ENCODE data around the gene SLC35A5. TPM values are rescaled to one million over a fixed set of nuclear protein-coding genes. Genes with fewer than 3 reads are reported as not detected.

SLC35A5 gene
- polyA plus RNA-seq, 4 donors, result 6.2 to 49.3 (median 14.1) TPM

- H3K27me3 ChIP-seq (ENCODE audit: control insufficient read depth in 3 of 3, insufficient read depth in 3 of 3, low read length in 3 of 3), result no peaks in the 10 kb centered on the region
- DNase-seq, result peak; percentile 19 to 46
- H3K36me3 ChIP-seq (ENCODE audit: control insufficient read depth in 3 of 3, insufficient read depth in 2 of 3, low read depth in 1 of 3, low read length in 3 of 3), result peaks cover 0 to 13% (median 9%) of the 10 kb centered on the region in 3 donors
- H3K4me1 ChIP-seq (ENCODE audit: control insufficient read depth in 3 of 3, insufficient read depth in 2 of 3, low read depth in 1 of 3, low read length in 2 of 3), result no peaks in the 10 kb centered on the region
- no peak for FAIRE-seq
- H3K9me3 ChIP-seq (ENCODE audit: control insufficient read depth in 2 of 2, insufficient read depth in 1 of 2, low read depth in 1 of 2, low read length in 1 of 2), result no peaks in the 10 kb centered on the region
- H3K4me3 ChIP-seq (ENCODE audit: low read depth in 1 of 3, low read length in 3 of 3), result no peak overlapping the region
- WGBS, 3 donors, result 70 to 87% (median 82%) methylated on average over 2 of the region's 2 CpGs
- no peak overlapping the region for H3K27ac ChIP-seq (ENCODE audit: low read depth in 1 of 3, low read length in 2 of 3)
These were observed 20.5 kb downstream of the SLC35A5 start for GRCh38 chr3:112582244-112582874.

DNA sequence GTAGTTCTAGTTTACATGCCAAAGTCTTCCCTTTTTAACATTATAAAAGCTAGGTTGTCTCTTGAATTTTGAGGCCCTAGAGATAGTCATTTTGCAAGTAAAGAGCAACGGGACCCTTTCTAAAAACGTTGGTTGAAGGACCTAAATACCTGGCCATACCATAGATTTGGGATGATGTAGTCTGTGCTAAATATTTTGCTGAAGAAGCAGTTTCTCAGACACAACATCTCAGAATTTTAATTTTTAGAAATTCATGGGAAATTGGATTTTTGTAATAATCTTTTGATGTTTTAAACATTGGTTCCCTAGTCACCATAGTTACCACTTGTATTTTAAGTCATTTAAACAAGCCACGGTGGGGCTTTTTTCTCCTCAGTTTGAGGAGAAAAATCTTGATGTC, 21.3 kb downstream of the SLC35A5 start:
- no peaks in the 10 kb centered on the region for H3K27me3 ChIP-seq (ENCODE audit: control insufficient read depth in 3 of 3, insufficient read depth in 3 of 3, low read length in 3 of 3)
- FAIRE-seq (no peak), DNase-seq (no peak)

DNA sequence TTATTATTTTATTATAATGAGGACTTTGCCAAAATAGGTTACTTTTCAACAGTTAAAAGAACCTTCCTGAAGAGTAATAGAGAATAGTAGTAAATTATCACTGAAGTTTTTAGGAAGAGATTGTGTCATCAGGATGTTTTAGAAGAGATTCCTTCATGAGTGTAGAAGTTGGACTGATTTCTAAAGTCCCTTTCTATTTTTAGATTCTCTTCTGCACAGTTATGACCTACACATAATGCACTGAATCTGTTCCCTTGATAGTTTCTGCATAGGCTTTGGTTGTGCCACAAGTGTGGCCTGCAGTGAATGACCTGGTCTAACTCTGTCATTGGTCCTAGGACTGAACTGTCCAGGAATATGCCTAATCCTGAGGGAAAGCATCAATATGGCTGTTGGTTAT, 23.9 kb downstream of the SLC35A5 start:
- H3K27me3 ChIP-seq (ENCODE audit: control insufficient read depth in 3 of 3, insufficient read depth in 3 of 3, low read length in 3 of 3), result no peaks in the 10 kb centered on the region
- H3K4me1 ChIP-seq (ENCODE audit: control insufficient read depth in 3 of 3, insufficient read depth in 2 of 3, low read depth in 1 of 3, low read length in 2 of 3), result no peaks in the 10 kb centered on the region
- DNase-seq (no peak), FAIRE-seq (no peak)
- H3K27ac ChIP-seq (ENCODE audit: low read depth in 1 of 3, low read length in 2 of 3), result no peak overlapping the region
- no peaks in the 10 kb centered on the region for H3K9me3 ChIP-seq (ENCODE audit: control insufficient read depth in 2 of 2, insufficient read depth in 1 of 2, low read depth in 1 of 2, low read length in 1 of 2)
- no peak overlapping the region for H3K4me3 ChIP-seq (ENCODE audit: low read depth in 1 of 3, low read length in 3 of 3)
- H3K36me3 ChIP-seq (ENCODE audit: control insufficient read depth in 3 of 3, insufficient read depth in 2 of 3, low read depth in 1 of 3, low read length in 3 of 3), result peaks cover 0 to 9% (median 5%) of the 10 kb centered on the region in 3 donors

More for the DNA sequence above, 21.3 kb downstream of the SLC35A5 start:
- H3K4me3 ChIP-seq (ENCODE audit: low read depth in 1 of 3, low read length in 3 of 3), result no peak overlapping the region
- WGBS, 3 donors, result 70 to 84% (median 77%) methylated on average over 3 of the region's 3 CpGs
- H3K9me3 ChIP-seq (ENCODE audit: control insufficient read depth in 2 of 2, insufficient read depth in 1 of 2, low read depth in 1 of 2, low read length in 1 of 2), result no peaks in the 10 kb centered on the region
- H3K4me1 ChIP-seq (ENCODE audit: control insufficient read depth in 3 of 3, insufficient read depth in 2 of 3, low read depth in 1 of 3, low read length in 2 of 3), result no peaks in the 10 kb centered on the region
- peaks cover 0 to 14% (median 9%) of the 10 kb centered on the region in 3 donors for H3K36me3 ChIP-seq (ENCODE audit: control insufficient read depth in 3 of 3, insufficient read depth in 2 of 3, low read depth in 1 of 3, low read length in 3 of 3)
- no peak overlapping the region for H3K27ac ChIP-seq (ENCODE audit: low read depth in 1 of 3, low read length in 2 of 3)

DNA sequence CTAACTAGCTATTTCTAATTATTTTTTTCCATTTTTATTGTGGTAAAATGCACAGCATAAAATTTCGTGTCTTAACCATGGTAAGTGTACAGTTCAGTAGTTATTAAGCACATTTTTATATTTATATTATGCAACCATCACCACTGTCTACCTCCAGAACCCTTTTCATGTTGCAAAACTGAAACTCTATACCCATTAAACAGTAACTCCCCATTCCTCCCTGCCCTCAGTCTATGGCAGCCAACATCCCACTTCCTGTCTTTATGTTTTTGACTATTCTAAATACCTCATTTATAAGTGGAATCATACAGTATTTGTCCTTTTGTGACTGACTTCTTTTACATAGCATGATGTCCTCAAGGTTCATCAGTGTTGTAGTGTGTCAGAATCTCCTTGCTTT, 25.5 kb downstream of the SLC35A5 start:
- DNase-seq, result no peak
- no peaks in the 10 kb centered on the region for H3K27me3 ChIP-seq (ENCODE audit: control insufficient read depth in 3 of 3, insufficient read depth in 3 of 3, low read length in 3 of 3)
- H3K27ac ChIP-seq (ENCODE audit: low read depth in 1 of 3, low read length in 2 of 3), result no peak overlapping the region
- no peaks in the 10 kb centered on the region for H3K9me3 ChIP-seq (ENCODE audit: control insufficient read depth in 2 of 2, insufficient read depth in 1 of 2, low read depth in 1 of 2, low read length in 1 of 2)
- 92 to 97% (median 96%) methylated on average over 1 of the region's 1 CpG for WGBS, 3 donors
- no peak for FAIRE-seq
- peaks cover 0 to 9% (median 5%) of the 10 kb centered on the region in 3 donors for H3K36me3 ChIP-seq (ENCODE audit: control insufficient read depth in 3 of 3, insufficient read depth in 2 of 3, low read depth in 1 of 3, low read length in 3 of 3)
- H3K4me1 ChIP-seq (ENCODE audit: control insufficient read depth in 3 of 3, insufficient read depth in 2 of 3, low read depth in 1 of 3, low read length in 2 of 3), result no peaks in the 10 kb centered on the region
- H3K4me3 ChIP-seq (ENCODE audit: low read depth in 1 of 3, low read length in 3 of 3), result no peak overlapping the region

GRCh38 chr3:112593258-112593657, 31.4 kb downstream of the SLC35A5 start:
- Histone ChIP-seq H3K27ac (ENCODE audit: low read depth in 1 of 3, low read length in 2 of 3) (no peak overlapping the region), H3K36me3 (ENCODE audit: control insufficient read depth in 3 of 3, insufficient read depth in 2 of 3, low read depth in 1 of 3, low read length in 3 of 3) (no peaks in the 10 kb centered on the region), H3K4me1 (ENCODE audit: control insufficient read depth in 3 of 3, insufficient read depth in 2 of 3, low read depth in 1 of 3, low read length in 2 of 3) (no peaks in the 10 kb centered on the region), H3K4me3 (ENCODE audit: low read depth in 1 of 3, low read length in 3 of 3) (no peak overlapping the region), H3K27me3 (ENCODE audit: control insufficient read depth in 3 of 3, insufficient read depth in 3 of 3, low read length in 3 of 3) (no peaks in the 10 kb centered on the region), H3K9me3 (ENCODE audit: control insufficient read depth in 2 of 2, insufficient read depth in 1 of 2, low read depth in 1 of 2, low read length in 1 of 2) (peaks cover 0 to 3% of the 10 kb centered on the region in 2 donors)
- no peak for FAIRE-seq
- no peak for DNase-seq

DNA sequence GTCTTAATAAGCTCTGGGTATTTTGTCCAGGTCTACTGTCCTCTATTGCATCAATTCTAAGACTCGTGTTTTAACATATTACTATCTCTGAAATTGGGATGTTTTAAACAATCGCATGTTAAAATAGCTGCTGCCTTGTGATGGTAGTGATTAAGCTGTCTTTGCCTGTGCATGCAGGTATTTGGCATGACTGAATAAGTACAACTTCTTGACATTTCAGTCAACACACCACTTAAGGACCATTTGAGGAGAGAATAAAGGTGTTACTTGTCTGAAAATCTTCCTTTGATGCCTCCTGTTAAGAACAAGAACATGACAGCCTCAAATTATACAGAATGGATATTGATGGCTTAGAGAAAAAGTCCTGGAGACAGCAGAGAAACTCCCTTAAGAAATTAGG, 33.0 kb downstream of the SLC35A5 start:
- H3K27me3 ChIP-seq (ENCODE audit: control insufficient read depth in 3 of 3, insufficient read depth in 3 of 3, low read length in 3 of 3), result no peaks in the 10 kb centered on the region
- no peak overlapping the region for H3K27ac ChIP-seq (ENCODE audit: low read depth in 1 of 3, low read length in 2 of 3)
- H3K9me3 ChIP-seq (ENCODE audit: control insufficient read depth in 2 of 2, insufficient read depth in 1 of 2, low read depth in 1 of 2, low read length in 1 of 2), result peaks cover 0 to 3% of the 10 kb centered on the region in 2 donors
- H3K4me1 ChIP-seq (ENCODE audit: control insufficient read depth in 3 of 3, insufficient read depth in 2 of 3, low read depth in 1 of 3, low read length in 2 of 3), result no peaks in the 10 kb centered on the region
- DNase-seq (no peak), FAIRE-seq (no peak)
- H3K36me3 ChIP-seq (ENCODE audit: control insufficient read depth in 3 of 3, insufficient read depth in 2 of 3, low read depth in 1 of 3, low read length in 3 of 3), result no peaks in the 10 kb centered on the region
- no peak overlapping the region for H3K4me3 ChIP-seq (ENCODE audit: low read depth in 1 of 3, low read length in 3 of 3)
- WGBS, 3 donors, result 93 to 99% (median 99%) methylated on average over 2 of the region's 2 CpGs

DNA sequence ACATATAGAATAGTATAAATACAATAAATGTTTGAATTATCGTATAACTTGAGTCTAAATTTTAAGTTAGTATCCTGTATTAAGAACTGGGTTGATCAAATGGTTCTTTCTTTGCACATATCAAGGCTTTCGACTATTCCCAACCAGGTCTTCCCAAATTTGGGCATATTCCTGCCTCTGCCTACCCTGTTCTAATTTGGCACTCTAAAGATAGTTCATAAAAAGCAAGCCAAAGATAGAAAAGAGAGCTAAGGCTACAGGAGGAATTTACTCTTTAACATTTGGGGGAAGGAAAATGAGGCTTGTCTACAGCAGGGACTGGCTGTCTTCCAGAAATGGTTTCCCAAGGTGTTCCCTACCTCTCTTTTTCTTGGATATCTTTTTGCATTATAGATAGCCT, 36.1 kb downstream of the SLC35A5 start:
- H3K27me3 ChIP-seq (ENCODE audit: control insufficient read depth in 3 of 3, insufficient read depth in 3 of 3, low read length in 3 of 3), result no peaks in the 10 kb centered on the region
- FAIRE-seq, result no peak
- no peaks in the 10 kb centered on the region for H3K4me1 ChIP-seq (ENCODE audit: control insufficient read depth in 3 of 3, insufficient read depth in 2 of 3, low read depth in 1 of 3, low read length in 2 of 3)
- peaks cover 0 to 3% of the 10 kb centered on the region in 2 donors for H3K9me3 ChIP-seq (ENCODE audit: control insufficient read depth in 2 of 2, insufficient read depth in 1 of 2, low read depth in 1 of 2, low read length in 1 of 2)
- WGBS, 3 donors, result 93 to 100% (median 95%) methylated on average over 2 of the region's 2 CpGs
- no peaks in the 10 kb centered on the region for H3K36me3 ChIP-seq (ENCODE audit: control insufficient read depth in 3 of 3, insufficient read depth in 2 of 3, low read depth in 1 of 3, low read length in 3 of 3)
- no peak overlapping the region for H3K27ac ChIP-seq (ENCODE audit: low read depth in 1 of 3, low read length in 2 of 3)
- no peak overlapping the region for H3K4me3 ChIP-seq (ENCODE audit: low read depth in 1 of 3, low read length in 3 of 3)
- DNase-seq, result no peak

- Histone ChIP-seq H3K4me3 (ENCODE audit: low read depth in 1 of 3, low read length in 3 of 3) (no peak overlapping the region), H3K27ac (ENCODE audit: low read depth in 1 of 3, low read length in 2 of 3) (no peak overlapping the region), H3K27me3 (ENCODE audit: control insufficient read depth in 3 of 3, insufficient read depth in 3 of 3, low read length in 3 of 3) (no peaks in the 10 kb centered on the region), H3K4me1 (ENCODE audit: control insufficient read depth in 3 of 3, insufficient read depth in 2 of 3, low read depth in 1 of 3, low read length in 2 of 3) (no peaks in the 10 kb centered on the region), H3K36me3 (ENCODE audit: control insufficient read depth in 3 of 3, insufficient read depth in 2 of 3, low read depth in 1 of 3, low read length in 3 of 3) (no peaks in the 10 kb centered on the region), H3K9me3 (ENCODE audit: control insufficient read depth in 2 of 2, insufficient read depth in 1 of 2, low read depth in 1 of 2, low read length in 1 of 2) (no peaks in the 10 kb centered on the region)
- FAIRE-seq (no peak), DNase-seq (no peak)
These were observed 36.9 kb downstream of the SLC35A5 start for GRCh38 chr3:112598731-112599130.

- no peak overlapping the region for H3K4me3 ChIP-seq (ENCODE audit: low read depth in 1 of 3, low read length in 3 of 3)
- DNase-seq (no peak), FAIRE-seq (no peak)
- H3K27me3 ChIP-seq (ENCODE audit: control insufficient read depth in 3 of 3, insufficient read depth in 3 of 3, low read length in 3 of 3), result no peaks in the 10 kb centered on the region
- H3K36me3 ChIP-seq (ENCODE audit: control insufficient read depth in 3 of 3, insufficient read depth in 2 of 3, low read depth in 1 of 3, low read length in 3 of 3), result no peaks in the 10 kb centered on the region
- no peak overlapping the region for H3K27ac ChIP-seq (ENCODE audit: low read depth in 1 of 3, low read length in 2 of 3)
- H3K4me1 ChIP-seq (ENCODE audit: control insufficient read depth in 3 of 3, insufficient read depth in 2 of 3, low read depth in 1 of 3, low read length in 2 of 3), result no peaks in the 10 kb centered on the region
- H3K9me3 ChIP-seq (ENCODE audit: control insufficient read depth in 2 of 2, insufficient read depth in 1 of 2, low read depth in 1 of 2, low read length in 1 of 2), result no peaks in the 10 kb centered on the region
These were observed 40.5 kb downstream of the SLC35A5 start for GRCh38 chr3:112602217-112602838.

All from small intestine (tissue), 7 donors.